Coronary artery (tissue), 2 donors: ENCODE measurements around the gene TPM4.

Experiments
- DNase-seq: peaks from one replicate; pipeline ENCODE4 v3.0.0-alpha.2; 2017; ENCODE audit warnings: low spot score
- H3K27ac ChIP-seq, 2 donors: fragments of 200-600 bp; sonication (generic); one replicate each; pipeline ENCODE4 v1.5.1; 2016 to 2019
- H3K4me3 ChIP-seq: fragments of 200-600 bp; sonication (generic); 2 replicates; pipeline ENCODE4 v1.5.1; 2016; ENCODE audit warnings: mild to moderate bottlenecking, moderate library complexity
- CTCF ChIP-seq: fragments of 200-600 bp; sonication (generic); IDR thresholded peaks from one replicate; pipeline ENCODE4 v1.5.1; 2019; ENCODE audit warnings: antibody characterized with exemption

TPM4 gene

DNA sequence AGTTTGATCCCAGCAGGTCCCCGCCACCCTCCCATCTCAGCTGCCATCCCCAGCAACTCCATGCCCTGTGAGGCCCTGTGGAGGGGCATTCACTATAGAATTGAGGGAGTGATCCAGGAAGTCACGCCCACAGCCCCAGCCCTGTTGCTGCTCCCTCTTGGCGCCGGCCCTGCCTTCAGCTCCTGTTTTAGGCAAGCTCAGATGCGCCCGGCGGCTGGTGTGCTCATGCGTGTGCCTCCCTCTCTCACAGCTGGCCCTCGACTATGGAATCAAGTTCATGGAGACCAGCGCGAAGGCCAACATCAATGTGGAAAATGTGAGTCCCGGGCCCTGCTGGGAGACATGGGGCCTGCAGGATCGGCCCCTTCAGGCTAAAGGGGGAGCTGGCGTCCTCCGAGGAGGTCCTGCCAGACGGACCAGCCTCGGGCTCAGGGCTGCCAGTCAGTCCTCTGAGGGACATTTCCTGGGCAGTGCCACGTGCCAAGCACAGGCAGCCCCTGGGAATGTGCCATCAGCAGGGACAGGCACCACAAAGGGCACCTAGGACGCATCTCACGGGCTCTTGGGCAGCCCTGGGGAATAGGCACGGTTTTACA, 51.6 kb downstream of the TPM4 start:
- no peak overlapping the region for H3K4me3 ChIP-seq
- no peak overlapping the region for H3K27ac ChIP-seq
- no peak for TF ChIP-seq CTCF
- no peak for DNase-seq

- no peak for DNase-seq
- Histone ChIP-seq H3K27ac (no peak overlapping the region), H3K4me3 (no peak overlapping the region)
- no peak for TF ChIP-seq CTCF
These were observed 55.4 kb downstream of the TPM4 start for GRCh38 chr19:16131648-16132047.

DNA sequence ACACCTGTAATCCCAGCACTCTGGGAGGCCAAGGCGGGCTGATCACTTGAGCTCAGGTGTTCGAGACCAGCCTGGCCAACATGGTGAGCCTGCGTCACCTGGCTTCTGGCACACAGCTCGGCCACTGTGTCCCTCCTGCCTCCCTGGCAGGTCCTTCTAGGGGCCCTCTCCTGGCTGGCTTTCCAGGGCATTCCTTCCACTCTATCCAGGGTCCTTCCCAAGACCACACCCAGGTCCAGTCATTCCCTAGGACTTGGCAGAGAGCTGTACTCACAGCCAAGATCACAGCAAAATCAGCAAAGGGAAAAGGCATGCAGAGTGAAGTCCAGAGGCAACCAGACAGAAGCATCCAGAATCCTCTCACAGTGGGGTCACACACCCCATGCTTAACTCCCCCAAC, 57.5 kb downstream of the TPM4 start:
- Histone ChIP-seq H3K4me3 (no peak overlapping the region), H3K27ac (no peak overlapping the region)
- DNase-seq, result no peak
- no peak for TF ChIP-seq CTCF

DNA sequence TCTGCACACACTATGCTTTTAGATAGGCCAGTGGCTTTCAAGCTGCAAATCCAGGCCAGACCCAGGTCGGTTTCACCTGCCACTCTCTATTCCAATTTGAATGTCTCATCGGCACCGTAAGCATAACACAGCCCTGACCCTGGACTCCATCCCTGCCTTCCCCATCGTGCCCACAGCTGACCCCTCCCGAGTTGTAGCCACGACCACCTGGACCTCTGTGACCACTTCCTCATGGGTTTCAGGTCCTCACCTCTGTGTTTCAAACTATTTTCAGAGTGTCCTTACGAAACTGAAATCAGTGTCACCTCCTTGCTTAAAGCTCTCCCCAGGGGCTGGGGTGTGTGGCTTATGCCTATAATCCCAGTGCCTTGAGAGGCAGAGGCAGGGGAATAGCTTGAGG, 58.2 kb downstream of the TPM4 start:
- TF ChIP-seq CTCF, result no peak
- no peak overlapping the region for H3K27ac ChIP-seq
- H3K4me3 ChIP-seq, result no peak overlapping the region
- DNase-seq, result no peak

GRCh38 chr19:16135430-16136127, 59.3 kb downstream of the TPM4 start:
- Histone ChIP-seq H3K27ac (no peak overlapping the region), H3K4me3 (no peak overlapping the region)
- TF ChIP-seq CTCF, result no peak
- DNase-seq, result no peak

DNA sequence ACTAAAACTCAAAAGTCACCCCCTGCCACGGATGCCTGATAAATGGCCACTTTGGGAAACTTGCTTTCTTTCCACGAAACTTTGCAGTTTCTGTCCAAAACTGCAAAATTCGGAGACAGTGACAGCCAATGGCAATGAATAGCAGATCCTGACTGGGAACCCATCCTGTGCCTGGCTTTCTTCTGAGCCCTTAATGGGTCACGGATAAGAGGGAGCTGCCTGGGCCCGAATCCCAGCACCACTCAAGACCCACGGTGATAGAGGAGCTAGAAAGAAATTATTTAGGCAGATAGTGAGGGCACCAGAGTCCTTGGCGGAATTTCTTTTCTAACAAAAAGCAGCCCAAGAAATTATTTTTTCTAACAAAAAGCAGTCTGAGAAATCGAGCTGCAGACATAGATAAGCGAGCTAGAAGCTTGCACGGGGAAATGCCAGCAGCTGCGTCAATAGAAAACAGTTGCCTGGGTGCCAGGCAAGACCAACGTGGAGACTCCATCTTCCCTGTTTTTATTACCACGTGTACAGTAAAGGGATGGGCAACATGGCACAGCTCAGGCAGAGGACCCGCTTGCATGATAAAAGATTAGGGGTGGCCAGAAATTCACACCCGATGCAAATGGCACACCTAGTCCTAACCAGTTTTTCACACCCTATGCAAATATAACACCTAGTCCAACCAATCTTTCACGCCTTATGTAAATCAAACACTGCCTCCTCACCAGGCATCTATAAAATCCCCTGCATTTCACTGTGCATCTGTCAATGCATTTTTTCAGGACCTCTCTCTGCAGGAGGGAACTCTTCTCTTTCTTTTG, 60.1 kb downstream of the TPM4 start:
- Histone ChIP-seq H3K4me3 (no peak overlapping the region), H3K27ac (no peak overlapping the region)
- TF ChIP-seq CTCF, result no peak
- DNase-seq, result no peak
